Activated CD4-positive, CD25-positive, alpha-beta regulatory T cell treated with anti-CD3 and anti-CD28 coated beads, Interleukin-2, amount 50 U/mL, for 24 hours (primary cell): ENCODE measurements around the gene RANBP17.
"Not testable (repeated sequence)": the region's sequence is repeated elsewhere in the genome, so short reads cannot be mapped to it uniquely, and the experiment has no call there.

Source experiments
- ATAC-seq, 2 donors: fragments of 150-1000 bp; cut with Tn5 transposase; one replicate each; pipeline ENCODE4 v1.10.0; 2021; ENCODE audit warnings: mild to moderate bottlenecking in 1 of 2, moderate library complexity in 1 of 2

Gene RANBP17

GRCh38 chr5:171258737-171259415, 397.1 kb downstream of the RANBP17 start:
- ATAC-seq = no peak

DNA sequence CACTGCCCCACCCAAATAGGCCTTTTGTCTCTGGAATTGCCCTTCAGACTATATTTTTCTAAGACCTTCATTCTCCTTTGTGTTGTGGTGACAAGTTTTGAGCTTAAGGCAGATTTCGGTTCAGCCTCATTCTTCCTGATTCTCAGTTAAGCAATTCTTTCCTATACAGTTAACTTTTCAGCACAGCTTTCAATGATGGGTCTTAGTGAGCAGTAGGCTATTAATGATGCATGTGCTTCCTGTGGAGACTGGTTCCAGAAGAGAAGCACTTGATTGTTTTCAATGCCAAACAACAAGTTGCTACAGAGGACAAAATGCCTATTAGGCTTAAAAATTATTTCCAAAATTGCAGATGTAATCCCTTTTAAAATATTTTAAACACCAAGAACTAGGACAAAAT, 399.5 kb downstream of the RANBP17 start:
- ATAC-seq = no peak

GRCh38 chr5:171261904-171262303, 400.1 kb downstream of the RANBP17 start:
- ATAC-seq = no peak

GRCh38 chr5:171263181-171263580, 401.4 kb downstream of the RANBP17 start:
- ATAC-seq = no peak

DNA sequence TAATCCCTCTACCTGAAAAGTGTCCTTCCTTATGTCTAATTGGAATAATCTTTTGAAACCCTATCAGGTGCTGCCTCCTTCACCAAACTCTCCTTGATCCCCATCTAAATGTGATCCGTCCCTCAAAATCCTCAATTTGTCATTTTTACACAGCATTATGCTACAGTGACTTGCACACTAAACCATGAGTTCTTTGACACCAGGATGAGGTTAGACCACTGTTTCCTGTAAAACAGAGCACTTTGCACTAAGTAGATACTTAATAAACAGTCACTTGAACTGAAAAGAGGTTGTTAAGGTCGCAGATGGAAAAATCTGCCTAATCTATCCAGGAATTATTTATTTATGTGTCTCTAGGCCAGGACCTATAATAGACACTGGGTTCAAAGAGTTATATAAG, 403.0 kb downstream of the RANBP17 start:
- ATAC-seq = no peak

DNA sequence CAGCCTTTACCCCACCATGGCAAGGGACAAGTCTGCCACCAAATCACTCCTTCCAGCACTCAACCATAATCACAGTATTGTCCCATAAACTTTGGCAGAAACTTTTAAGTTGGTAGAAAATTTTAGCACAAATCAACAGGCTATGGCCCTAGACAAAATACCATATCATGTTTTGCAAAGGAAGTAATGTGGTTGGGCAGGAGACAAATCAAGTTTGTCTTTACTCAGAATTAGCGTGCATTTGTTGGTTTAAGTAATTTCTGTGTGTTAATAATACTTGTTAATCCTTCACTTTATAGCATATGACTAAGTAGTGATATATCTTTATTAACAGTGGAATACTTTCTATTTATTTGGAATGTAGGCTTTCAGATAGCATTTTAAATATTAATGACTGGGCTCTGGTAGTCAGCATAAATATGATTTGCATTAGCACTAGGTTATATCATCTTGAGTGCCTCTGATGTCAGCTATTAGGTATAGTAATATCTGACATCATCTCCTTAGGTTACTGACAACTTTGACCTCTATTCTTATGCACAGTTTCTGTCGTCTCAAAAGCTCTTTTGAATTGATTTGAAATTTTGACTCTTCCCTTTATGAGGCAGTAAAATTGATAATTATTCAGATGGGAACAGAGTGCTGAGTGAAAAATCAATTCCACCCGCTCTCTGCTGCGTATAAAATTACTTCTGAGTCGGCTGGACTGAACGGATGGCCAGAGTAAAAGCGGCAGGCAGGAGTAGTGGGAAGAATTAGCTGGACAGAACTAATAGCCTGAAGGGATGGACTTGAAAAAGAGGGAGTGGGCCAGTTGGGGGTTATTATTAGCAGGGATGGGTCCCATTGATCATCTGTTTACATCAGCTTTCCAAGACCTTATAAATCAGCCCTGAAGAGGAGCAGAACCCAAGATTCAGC, 407.1 kb downstream of the RANBP17 start:
- ATAC-seq = no peak

DNA sequence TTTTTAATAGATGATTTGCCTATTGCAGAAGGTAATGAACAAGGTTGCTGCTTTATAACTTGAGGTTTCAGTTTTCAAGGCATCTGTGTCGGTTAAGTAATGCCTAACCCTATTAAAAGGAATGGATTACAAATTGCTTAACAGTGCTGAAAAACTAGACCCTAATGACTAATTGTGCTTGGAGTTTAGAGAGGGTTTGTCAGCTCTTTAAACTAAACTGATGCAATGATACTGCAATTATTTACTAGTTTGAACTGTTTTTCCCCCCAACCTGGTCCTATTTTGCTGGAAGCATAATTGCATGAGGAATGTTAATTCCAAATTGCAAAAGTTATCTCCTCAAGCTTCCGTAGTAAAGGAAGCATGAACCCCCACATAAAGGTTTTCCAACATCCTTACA, 407.9 kb downstream of the RANBP17 start:
- no peak for ATAC-seq

GRCh38 chr5:171270136-171270535, 408.3 kb downstream of the RANBP17 start:
- ATAC-seq = no peak

DNA sequence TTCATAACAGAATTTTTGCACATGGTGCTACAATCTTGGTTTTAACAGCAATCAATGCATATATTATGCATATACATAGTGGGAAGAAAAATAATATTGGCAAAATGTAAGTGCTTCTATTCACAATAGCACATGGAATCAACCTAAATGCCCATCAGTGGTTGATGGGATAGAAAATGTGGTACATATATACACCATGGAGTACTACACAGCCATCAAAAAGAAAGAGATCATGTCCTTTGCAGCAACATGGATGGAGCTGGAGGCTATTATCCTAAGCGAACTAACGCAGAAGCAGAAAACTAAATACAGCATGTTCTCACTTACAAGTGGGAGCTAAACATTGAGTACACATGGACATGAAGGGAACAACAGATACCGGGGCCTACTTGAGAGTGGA, 410.0 kb downstream of the RANBP17 start:
- no peak for ATAC-seq

DNA sequence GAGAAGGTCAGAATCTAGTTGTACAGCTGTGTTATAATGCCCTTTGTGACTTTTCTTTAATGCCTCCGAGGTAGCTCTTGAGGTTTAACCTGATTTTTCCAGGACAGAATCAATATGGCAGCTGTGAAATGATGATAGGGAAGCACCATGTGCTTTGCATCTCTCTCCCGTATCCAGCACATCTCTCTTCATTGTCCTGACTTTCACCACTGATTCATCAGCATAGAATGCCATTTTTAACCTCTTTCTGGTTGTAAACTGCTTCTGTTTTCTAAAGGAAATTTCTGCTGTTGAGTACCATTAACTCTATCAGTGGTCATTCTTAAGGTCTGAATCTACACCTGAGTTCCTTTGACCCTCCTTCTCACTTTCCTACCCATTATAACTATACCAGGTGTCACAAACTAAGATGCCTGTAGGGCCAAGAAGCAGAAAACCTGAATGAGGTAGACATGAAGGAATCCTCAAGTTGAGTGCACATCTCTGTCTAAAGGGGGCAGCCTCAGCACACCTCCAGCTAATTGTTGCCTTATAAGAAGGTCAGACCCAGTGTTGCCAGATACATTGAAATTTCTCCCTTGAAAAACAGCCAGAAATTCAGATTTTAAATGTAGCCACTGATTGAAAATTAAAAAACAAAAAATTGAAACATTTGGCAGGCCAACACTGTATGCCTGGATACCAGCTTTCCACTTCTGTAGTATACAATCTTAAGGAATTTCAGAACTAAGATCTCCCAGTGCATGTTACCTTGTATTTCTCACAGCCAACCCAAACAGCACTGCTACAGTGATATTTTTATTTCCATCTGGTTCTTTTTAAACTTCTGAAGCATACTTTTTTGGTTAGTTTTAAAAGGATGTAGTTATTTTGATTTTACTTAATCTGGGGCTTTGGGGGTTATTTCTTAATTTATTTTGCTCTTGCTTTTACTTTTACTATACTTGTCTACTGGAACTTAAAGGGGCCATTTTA, 411.5 kb downstream of the RANBP17 start:
- no peak for ATAC-seq

- ATAC-seq = no peak
These were observed 414.2 kb downstream of the RANBP17 start for GRCh38 chr5:171275841-171276544.

- ATAC-seq = no peak
These were observed 421.9 kb downstream of the RANBP17 start for GRCh38 chr5:171283753-171284152.

- ATAC-seq = no peak
These were observed 423.6 kb downstream of the RANBP17 start for GRCh38 chr5:171285465-171285864.

DNA sequence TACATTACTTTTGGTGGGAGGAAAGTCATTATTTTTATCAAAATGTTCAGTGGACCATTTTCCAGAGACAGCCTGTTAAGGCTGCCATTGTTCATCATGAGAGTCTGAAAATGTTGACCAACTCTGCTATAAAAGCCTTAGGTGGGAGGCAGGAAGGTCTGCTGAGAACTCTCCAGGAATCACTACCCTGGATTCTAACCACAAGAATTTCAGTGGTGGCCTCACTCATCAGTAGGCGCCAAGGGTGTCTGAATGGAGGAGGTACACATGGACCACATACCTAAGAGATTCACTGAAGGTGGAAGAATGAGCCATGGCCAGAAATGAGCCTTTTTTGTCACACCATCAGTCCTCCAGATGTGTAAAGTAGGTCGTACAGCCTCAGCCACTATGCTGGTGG, 426.2 kb downstream of the RANBP17 start:
- no peak for ATAC-seq

DNA sequence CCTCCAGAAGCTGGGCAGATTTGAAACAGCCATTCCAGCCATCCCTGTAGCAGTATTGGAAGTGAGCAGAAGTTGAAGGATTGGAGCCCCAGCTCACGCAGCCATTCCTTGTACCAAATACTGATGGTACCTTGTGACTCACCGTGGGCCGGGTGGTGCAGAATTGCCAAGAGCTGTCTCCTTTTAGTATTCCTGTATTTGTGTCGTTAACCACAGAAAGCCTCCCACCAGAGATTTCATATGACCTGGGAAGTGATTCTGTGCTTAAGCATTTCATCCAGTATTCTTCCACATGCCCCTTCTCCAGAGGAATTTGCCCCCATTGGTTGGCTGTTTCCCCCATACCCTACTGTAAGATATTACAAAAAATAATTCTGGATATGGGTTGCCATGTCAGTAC, 429.6 kb downstream of the RANBP17 start:
- no peak for ATAC-seq

DNA sequence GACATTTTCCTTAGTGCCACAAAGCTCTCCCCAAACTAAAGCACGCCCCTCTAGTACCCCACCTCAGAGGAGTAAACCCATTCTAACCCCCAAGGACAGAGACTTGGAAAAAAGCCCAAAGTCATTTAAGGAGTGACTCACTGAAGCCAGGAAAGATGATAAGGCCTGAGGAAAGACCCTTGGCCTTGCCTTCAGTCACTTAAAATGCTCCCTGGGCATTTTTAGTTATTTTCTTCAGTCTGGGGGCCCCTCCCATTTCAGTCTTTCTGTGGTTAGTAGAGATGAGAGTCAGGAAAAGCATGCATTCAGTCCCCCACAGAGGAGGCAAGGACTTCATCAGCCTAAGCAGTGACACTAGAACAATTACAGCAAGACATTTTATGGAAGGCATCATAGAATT, 433.5 kb downstream of the RANBP17 start:
- no peak for ATAC-seq

- no peak for ATAC-seq
These were observed 434.0 kb downstream of the RANBP17 start for GRCh38 chr5:171295801-171296200.

GRCh38 chr5:171297941-171298340, 436.1 kb downstream of the RANBP17 start:
- not testable (repeated sequence) for ATAC-seq

DNA sequence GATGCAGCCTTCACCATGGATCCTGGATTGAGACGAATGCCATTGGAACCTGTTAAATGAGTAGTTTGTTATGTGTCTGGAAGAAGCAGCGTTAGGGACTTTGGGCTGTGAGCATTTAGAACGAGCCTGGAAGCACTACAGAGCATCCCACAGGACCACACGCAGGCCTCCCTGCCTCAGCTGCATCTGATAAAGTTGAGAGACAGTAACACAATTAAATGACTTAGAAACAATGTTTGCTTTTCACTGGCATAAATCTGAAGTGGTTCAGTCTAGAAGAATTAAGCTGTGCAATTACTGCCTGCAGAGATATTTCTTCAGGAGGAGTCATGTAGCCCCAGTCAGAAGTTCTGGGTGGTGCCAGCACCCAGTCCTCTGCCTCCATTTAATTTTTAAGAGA, 437.4 kb downstream of the RANBP17 start:
- no peak for ATAC-seq

- no peak for ATAC-seq
These were observed 438.0 kb downstream of the RANBP17 start for GRCh38 chr5:171299851-171300250.

GRCh38 chr5:171300358-171300757, 438.5 kb downstream of the RANBP17 start:
- no peak for ATAC-seq

GRCh38 chr5:171306166-171306565, 444.3 kb downstream of the RANBP17 start:
- ATAC-seq = no peak
